HAP-1 (cell line): ENCODE data around the gene DMGDH.
"Not testable (repeated sequence)": the region's sequence is repeated elsewhere in the genome, so short reads cannot be mapped to it uniquely, and the experiment has no call there.

Experiments used
- DNase-seq, 2 experiments: peaks; one replicate each; pipeline ENCODE4 v3.0.0-alpha.2; 2016 to 2020; ENCODE audit warnings: low spot score in 2 of 2
- H3K27me3 ChIP-seq: fragments of 250-450 bp; sonication (Bioruptor Pico); 2 replicates; pipeline ENCODE4 v1.5.1; 2020; ENCODE audit warnings: low read depth, mild to moderate bottlenecking, moderate library complexity
- H3K36me3 ChIP-seq: fragments of 250-450 bp; sonication (Bioruptor Pico); replicated peaks from 2 replicates; pipeline ENCODE4 v1.5.1; 2020; ENCODE audit warnings: mild to moderate bottlenecking
- H3K4me1 ChIP-seq: fragments of 250-450 bp; sonication (Bioruptor Pico); 2 replicates; pipeline ENCODE4 v1.5.1; 2020; ENCODE audit warnings: mild to moderate bottlenecking
- H3K4me3 ChIP-seq: fragments of 250-450 bp; sonication (Bioruptor Pico); 2 replicates; pipeline ENCODE4 v1.5.1; 2020; ENCODE audit warnings: mild to moderate bottlenecking, moderate library complexity
- H3K9me3 ChIP-seq: fragments of 250-450 bp; sonication (Bioruptor Pico); 2 replicates; pipeline ENCODE4 v1.5.1; 2020; ENCODE audit warnings: mild to moderate bottlenecking, moderate library complexity
- in situ Hi-C: fragments of 300-500 bp; cut with MboI; formaldehyde crosslinking; loops from 3 replicates; pipeline ENCODE4 v1.14.3; 2020; ENCODE audit warnings: low sequenced_read_pairs, inconsistent platforms, mixed read lengths

DMGDH gene

GRCh38 chr5:78992146-78992545, 77.3 kb downstream of the DMGDH start:
- H3K9me3 ChIP-seq, result no peaks in the 10 kb centered on the region
- DNase-seq, result no peak

GRCh38 chr5:78989080-78989479, 80.4 kb downstream of the DMGDH start:
- no peak overlapping the region for H3K4me3 ChIP-seq
- peaks cover 6% of the 10 kb centered on the region; the same call in 1 of the 2 replicates for H3K4me1 ChIP-seq
- DNase-seq, result no peak
- no peaks in the 10 kb centered on the region for H3K27me3 ChIP-seq
- no peaks in the 10 kb centered on the region for H3K36me3 ChIP-seq
- in situ Hi-C loops, result no loop called here
- no peaks in the 10 kb centered on the region for H3K9me3 ChIP-seq

More at GRCh38 chr5:78992146-78992545, 77.3 kb downstream of the DMGDH start:
- in situ Hi-C loops, result no loop called here
- no peaks in the 10 kb centered on the region for H3K36me3 ChIP-seq
- H3K4me3 ChIP-seq, result no peak overlapping the region
- no peaks in the 10 kb centered on the region for H3K27me3 ChIP-seq
- H3K4me1 ChIP-seq, result no peaks in the 10 kb centered on the region

DNA sequence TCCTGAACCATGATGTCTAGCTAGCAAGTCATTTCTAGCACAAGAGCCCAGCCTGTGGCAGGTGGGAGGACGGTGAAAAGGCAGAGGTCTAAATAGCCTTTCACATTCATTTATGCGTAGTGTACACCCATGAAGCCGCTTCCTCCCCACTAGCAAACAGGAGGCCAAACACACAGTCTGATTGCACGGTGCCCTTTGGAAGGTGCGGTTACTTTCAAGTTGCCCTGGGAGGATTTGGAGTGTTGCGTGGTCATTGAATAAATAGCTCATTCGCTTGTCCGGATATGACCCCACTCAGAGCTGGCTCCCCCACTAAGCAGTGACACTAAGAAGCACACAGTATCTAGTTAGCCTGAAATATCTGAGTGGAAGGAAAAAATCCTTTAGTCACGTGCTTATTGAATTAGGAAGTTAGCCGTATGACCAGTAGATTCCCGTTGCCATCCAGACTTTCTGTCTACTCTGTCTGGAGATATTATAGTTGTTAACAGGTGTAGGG, 83.7 kb downstream of the DMGDH start:
- DNase-seq, result peak; percentile 35 to 46
- Histone ChIP-seq H3K27me3 (no peaks in the 10 kb centered on the region), H3K4me1 (peaks cover 13% of the 10 kb centered on the region), H3K9me3 (no peaks in the 10 kb centered on the region), H3K36me3 (no peaks in the 10 kb centered on the region), H3K4me3 (peak overlapping the region; percentile 42)
- in situ Hi-C loops, result no loop called here

- peak in 1 of 2 experiments; percentile 62 for DNase-seq
- H3K36me3 ChIP-seq, result no peaks in the 10 kb centered on the region
- H3K27me3 ChIP-seq, result no peaks in the 10 kb centered on the region
- H3K4me1 ChIP-seq, result peaks cover 13% of the 10 kb centered on the region
- H3K9me3 ChIP-seq, result no peaks in the 10 kb centered on the region
- H3K4me3 ChIP-seq, result peak within 1 kb of the TSS; percentile 42
- in situ Hi-C loops, result no loop called here
Observed at GRCh38 chr5:78985116-78985724, 84.3 kb downstream of the DMGDH start, which contains the start of gene ARSB. TSS of gene ARSB (minus strand) at chr5:78985310. CDS start at chr5:78985248, 62 bp downstream.

- peak overlapping the region; percentile 42 for H3K4me3 ChIP-seq
- H3K27me3 ChIP-seq, result no peaks in the 10 kb centered on the region
- no peaks in the 10 kb centered on the region for H3K9me3 ChIP-seq
- H3K4me1 ChIP-seq, result peaks cover 13% of the 10 kb centered on the region
- peak; percentile 88 to 91 for DNase-seq
- in situ Hi-C loops, result no loop called here
- no peaks in the 10 kb centered on the region for H3K36me3 ChIP-seq
Observed at GRCh38 chr5:78984439-78985115, 84.9 kb downstream of the DMGDH start.

GRCh38 chr5:78983601-78984438, 85.7 kb downstream of the DMGDH start:
- in situ Hi-C loops, result no loop called here
- peaks cover 13% of the 10 kb centered on the region for H3K4me1 ChIP-seq
- H3K9me3 ChIP-seq, result no peaks in the 10 kb centered on the region
- peak overlapping the region; percentile 42 for H3K4me3 ChIP-seq
- no peaks in the 10 kb centered on the region for H3K36me3 ChIP-seq
- peak in 1 of 2 experiments; percentile 28 for DNase-seq
- H3K27me3 ChIP-seq, result no peaks in the 10 kb centered on the region

GRCh38 chr5:78983194-78983593, 86.3 kb downstream of the DMGDH start:
- peaks cover 13% of the 10 kb centered on the region for H3K4me1 ChIP-seq
- in situ Hi-C loops, H3K36me3 ChIP-seq, H3K4me3 ChIP-seq, H3K9me3 ChIP-seq, DNase-seq, H3K27me3 ChIP-seq: not testable (repeated sequence)

DNA sequence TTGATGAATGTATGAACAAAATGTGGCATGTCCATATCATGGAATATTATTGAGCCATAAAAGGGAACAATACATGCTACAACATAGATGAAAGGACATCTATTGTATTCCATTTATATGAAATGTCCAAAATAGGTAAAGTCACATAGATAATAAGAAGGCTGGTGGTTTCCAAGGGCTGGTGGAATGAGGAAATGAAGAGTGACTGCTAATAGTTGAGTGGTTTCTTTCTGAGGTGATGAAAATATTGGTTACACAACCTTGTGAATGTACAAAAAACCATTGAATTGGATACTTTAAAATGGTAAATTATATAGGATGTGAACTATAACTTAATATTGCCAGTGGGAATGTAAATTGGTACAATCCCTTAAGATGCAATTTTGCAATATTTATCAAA, 89.6 kb downstream of the DMGDH start:
- no peak for DNase-seq

GRCh38 chr5:78979117-78979742, 90.2 kb downstream of the DMGDH start:
- no peaks in the 10 kb centered on the region for H3K9me3 ChIP-seq
- no peaks in the 10 kb centered on the region for H3K27me3 ChIP-seq
- H3K4me3 ChIP-seq, result no peak overlapping the region
- no peaks in the 10 kb centered on the region for H3K36me3 ChIP-seq
- no peak for DNase-seq
- in situ Hi-C loops, result no loop called here
- peaks cover 7% of the 10 kb centered on the region for H3K4me1 ChIP-seq

More for the DNA sequence above, 89.6 kb downstream of the DMGDH start:
- Histone ChIP-seq H3K4me1 (peaks cover 7% of the 10 kb centered on the region), H3K36me3 (no peaks in the 10 kb centered on the region), H3K4me3 (no peak overlapping the region), H3K27me3 (no peaks in the 10 kb centered on the region), H3K9me3 (no peaks in the 10 kb centered on the region)
- in situ Hi-C loops, result no loop called here

DNA sequence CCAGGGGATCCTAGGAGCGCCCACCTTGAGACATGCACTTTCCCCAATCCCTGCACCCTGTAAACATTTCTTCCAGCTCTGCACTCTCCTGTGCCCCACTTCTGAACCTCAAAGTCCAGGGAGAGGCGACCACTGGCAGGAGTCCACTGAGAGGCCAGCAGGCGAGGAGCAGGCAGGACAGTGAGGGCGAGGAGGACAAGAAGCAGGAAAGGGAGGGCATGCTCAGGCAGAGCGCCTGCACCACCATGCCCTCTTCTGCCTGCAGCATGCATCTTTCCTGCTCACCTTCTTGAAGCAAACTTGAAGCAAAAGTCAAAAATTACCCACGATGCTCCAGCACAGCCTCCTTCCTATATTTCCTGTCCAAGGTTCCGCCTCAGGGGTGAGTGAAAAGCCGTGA, 94.4 kb downstream of the DMGDH start:
- in situ Hi-C loops, result no loop called here
- H3K4me3 ChIP-seq, result no peak overlapping the region

DNA sequence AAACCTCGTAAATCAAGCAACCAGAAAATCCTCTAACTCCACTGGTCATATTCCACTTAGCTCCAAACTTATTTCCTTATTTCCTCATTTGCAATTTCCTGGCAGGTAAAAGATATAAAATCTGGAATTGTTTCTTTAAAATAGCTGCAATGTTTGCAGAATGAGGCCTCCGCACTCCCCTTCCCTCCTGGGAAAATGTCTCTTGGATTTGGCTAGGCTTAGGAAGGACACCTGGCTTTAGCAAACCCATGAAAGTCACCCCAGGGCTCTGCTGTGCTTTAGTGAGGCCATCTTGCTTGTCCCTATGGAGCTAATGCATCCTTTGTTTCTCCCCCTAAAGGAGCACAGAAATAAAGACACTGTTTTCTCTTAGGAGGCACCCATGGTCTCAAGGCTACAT, 94.9 kb downstream of the DMGDH start:
- Histone ChIP-seq H3K36me3 (no peaks in the 10 kb centered on the region), H3K27me3 (no peaks in the 10 kb centered on the region), H3K4me3 (no peak overlapping the region), H3K4me1 (no peaks in the 10 kb centered on the region), H3K9me3 (no peaks in the 10 kb centered on the region)
- no peak for DNase-seq
- in situ Hi-C loops, result no loop called here

More for the DNA sequence above, 94.4 kb downstream of the DMGDH start:
- no peak for DNase-seq
- Histone ChIP-seq H3K4me1 (no peaks in the 10 kb centered on the region), H3K9me3 (no peaks in the 10 kb centered on the region), H3K27me3 (no peaks in the 10 kb centered on the region), H3K36me3 (no peaks in the 10 kb centered on the region)

- Histone ChIP-seq H3K36me3 (no peaks in the 10 kb centered on the region), H3K9me3 (no peaks in the 10 kb centered on the region), H3K27me3 (no peaks in the 10 kb centered on the region), H3K4me3 (no peak overlapping the region), H3K4me1 (no peaks in the 10 kb centered on the region)
- in situ Hi-C loops, result no loop called here
- DNase-seq, result no peak
Observed at GRCh38 chr5:78974011-78974410, 95.5 kb downstream of the DMGDH start.

DNA sequence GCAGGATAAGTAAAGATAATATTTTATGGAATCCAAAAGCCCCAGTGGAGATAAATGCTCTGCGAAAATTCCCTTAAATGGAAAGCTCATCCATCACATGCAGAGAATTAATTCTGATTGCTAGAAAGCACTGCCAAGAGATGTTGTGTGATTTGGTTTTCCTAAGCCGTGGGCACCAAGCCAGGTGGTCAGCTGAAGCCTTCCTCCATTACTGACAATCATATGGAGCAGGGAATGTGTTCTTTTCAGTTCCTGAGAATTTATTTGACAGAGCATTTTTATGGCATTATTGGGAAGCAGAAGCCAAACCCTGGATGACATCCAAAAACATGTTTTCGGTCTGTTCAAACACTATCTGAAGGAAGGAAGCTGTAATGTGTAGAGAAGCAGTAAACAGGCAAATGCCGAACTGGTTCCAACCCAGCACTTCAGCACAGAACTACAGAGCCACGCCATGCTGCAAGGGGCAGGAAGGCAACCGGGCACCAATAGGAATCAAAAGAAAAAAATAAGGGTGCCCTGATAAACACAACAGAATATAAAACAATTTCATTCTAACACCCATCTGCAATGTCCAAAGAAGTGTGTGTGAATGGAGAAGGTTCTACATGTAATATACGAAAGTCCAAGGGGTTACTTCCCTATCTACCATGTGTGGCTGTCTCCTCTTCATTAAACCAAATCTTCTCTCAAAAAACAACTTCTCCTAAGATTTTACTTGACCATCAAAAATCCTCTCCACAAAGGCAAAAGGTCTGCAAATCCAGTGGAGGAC, 96.6 kb downstream of the DMGDH start:
- no peak for DNase-seq
- H3K4me3 ChIP-seq, result no peak overlapping the region
- no peaks in the 10 kb centered on the region for H3K9me3 ChIP-seq
- in situ Hi-C loops, result no loop called here
- H3K4me1 ChIP-seq, result no peaks in the 10 kb centered on the region
- H3K27me3 ChIP-seq, result no peaks in the 10 kb centered on the region
- no peaks in the 10 kb centered on the region for H3K36me3 ChIP-seq
